Keratinocyte (primary cell): ENCODE data around the gene DLGAP1. TPM values are rescaled to one million over a fixed set of nuclear protein-coding genes. Genes with fewer than 3 reads are reported as not detected.

Experiments used
- DNase-seq: peaks from one replicate; pipeline ENCODE4 v3.0.0-alpha.2; 2011; ENCODE audit warnings: low read depth, missing footprints, low spot score
- FAIRE-seq: peaks from 2 replicates; lab custom pipeline; 2011; peaks lifted over from hg19 to GRCh38; lab: Jason Lieb, UNC
- H2AFZ ChIP-seq: 2 replicates; pipeline ENCODE4 v1.6.0; 2012; ENCODE audit warnings: low read length, control low read depth, inconsistent platforms; ENCODE audit not compliant: control insufficient read depth
- H3K27ac ChIP-seq: 2 replicates; pipeline ENCODE4 v1.5.1; 2011; ENCODE audit warnings: low read length; ENCODE audit not compliant: control insufficient read depth, insufficient read depth
- H3K27me3 ChIP-seq: 3 replicates; pipeline ENCODE4 v1.6.0; 2011; ENCODE audit warnings: low read length; ENCODE audit not compliant: control insufficient read depth, insufficient read depth; ENCODE audit errors: extremely low read depth
- H3K36me3 ChIP-seq, 2 experiments: 2 replicates in 1 of 2; 3 replicates in 1 of 2; pipeline ENCODE4 v1.5.1; 2011; ENCODE audit warnings: low read length in 2 of 2, mild to moderate bottlenecking in 1 of 2; ENCODE audit not compliant: control insufficient read depth in 2 of 2, insufficient read depth in 2 of 2; ENCODE audit errors: extremely low read depth in 1 of 2
- H3K4me1 ChIP-seq: 3 replicates; pipeline ENCODE4 v1.5.1; 2011; ENCODE audit warnings: low read length; ENCODE audit not compliant: control insufficient read depth, insufficient read depth; ENCODE audit errors: extremely low read depth
- H3K4me2 ChIP-seq: 3 replicates; pipeline ENCODE4 v1.6.0; 2011; ENCODE audit warnings: low read depth, low read length; ENCODE audit not compliant: control insufficient read depth, insufficient read depth; ENCODE audit errors: extremely low read depth
- H3K4me3 ChIP-seq, 3 experiments: fragments of 200-600 bp in 1 of 3; sonication (generic) in 1 of 3; 2 replicates in 2 of 3; 3 replicates in 1 of 3; pipeline ENCODE4 v1.5.1; 2011 to 2016; ENCODE audit warnings: low read length in 3 of 3, mild to moderate bottlenecking in 3 of 3, control low read depth in 2 of 3, inconsistent platforms in 1 of 3, low read depth in 1 of 3, mixed read lengths in 1 of 3, mixed run types in 1 of 3, moderate library complexity in 1 of 3; ENCODE audit not compliant: control insufficient read depth in 2 of 3, insufficient read depth in 2 of 3; ENCODE audit errors: extremely low read depth in 1 of 3
- H3K79me2 ChIP-seq: 2 replicates; pipeline ENCODE4 v1.6.0; 2012; ENCODE audit warnings: low read length; ENCODE audit not compliant: control insufficient read depth, insufficient read depth
- H3K9ac ChIP-seq: 3 replicates; pipeline ENCODE4 v1.6.0; 2011; ENCODE audit warnings: low read length; ENCODE audit not compliant: control insufficient read depth, insufficient read depth; ENCODE audit errors: extremely low read depth
- H3K9me1 ChIP-seq: 3 replicates; pipeline ENCODE4 v1.6.0; 2011; ENCODE audit warnings: low read length; ENCODE audit not compliant: control insufficient read depth, insufficient read depth; ENCODE audit errors: extremely low read depth
- H3K9me3 ChIP-seq: 2 replicates; pipeline ENCODE4 v1.5.1; 2012; ENCODE audit warnings: low read depth, low read length; ENCODE audit not compliant: control insufficient read depth
- H4K20me1 ChIP-seq: 3 replicates; pipeline ENCODE4 v1.6.0; 2011; ENCODE audit warnings: low read length; ENCODE audit not compliant: control insufficient read depth, insufficient read depth; ENCODE audit errors: extremely low read depth
- CTCF ChIP-seq, 3 experiments: IDR thresholded peaks in 1 of 3; conservative IDR thresholded peaks in 1 of 3; optimal IDR thresholded peaks in 1 of 3; 2 replicates in 2 of 3; 3 replicates in 1 of 3; pipeline versions ENCODE3 to v1.5.1; 2011; ENCODE audit warnings: low read length in 3 of 3, mild to moderate bottlenecking in 3 of 3, moderate library complexity in 2 of 3, control low read depth in 1 of 3, inconsistent platforms in 1 of 3; ENCODE audit not compliant: insufficient read depth in 2 of 3; ENCODE audit errors: extremely low read depth in 1 of 3
- EZH2 ChIP-seq: IDR thresholded peaks from one replicate; pipeline ENCODE4 v1.6.1; 2012; ENCODE audit warnings: inconsistent platforms, mild to moderate bottlenecking, low read length, moderate library complexity
- dilution Hi-C: fragments of 300-500 bp; cut with MboI; formaldehyde crosslinking; loops from one replicate; pipeline ENCODE4 v1.7.0; 2020; ENCODE audit warnings: low sequenced_read_pairs; ENCODE audit not compliant: extremely low pct_ligation_motif_present
- polyA plus RNA-seq, 5 experiments: library from polyadenylated mRNA; depleted of rRNA in 3 of 5; stranded (reverse) in 3 of 5; stranded (forward) in 1 of 5; unstranded in 1 of 5; fragments of >200 nt; gene quantifications; 1 replicate in 1 of 5; 2 replicates in 3 of 5; 3 replicates in 1 of 5; pipeline versions ENCODE4 v1.2.1 to v1.2.3, GENCODE V29; 2011 to 2012; ENCODE audit warnings: missing spikeins in 2 of 5, low read depth in 1 of 5, low replicate concordance in 1 of 5

The DLGAP1 gene
- polyA plus RNA-seq, 1 donor (not counting 4 experiments of a cell fraction or from before 2014, with no cell fraction given) = not detected

- Histone ChIP-seq H4K20me1 (peaks cover 8% of the 10 kb centered on the region), H3K27me3 (no peaks in the 10 kb centered on the region), H3K4me2 (peak within 1 kb of the TSS; percentile 100), H3K36me3 (peaks cover 0 to 5% of the 10 kb centered on the region in 2 experiments), H3K4me1 (peaks cover 28% of the 10 kb centered on the region), H3K9ac (peak within 1 kb of the TSS; percentile 100), H3K9me3 (no peaks in the 10 kb centered on the region), H3K79me2 (peaks cover 52% of the 10 kb centered on the region), H3K9me1 (no peaks in the 10 kb centered on the region), H2AFZ (no peak within 1 kb of the TSS), H3K27ac (peak within 1 kb of the TSS; percentile 100), H3K4me3 (peak within 1 kb of the TSS; percentile 94 to 100 (median 95))
- dilution Hi-C loops = loop anchor here (5.0 kb wide), 1 partner anchor 58 kb away; no protein-coding TSS in a partner anchor
- DNase-seq (no peak), FAIRE-seq (no peak)
- TF ChIP-seq EZH2 (no peak), CTCF (optimal IDR thresholded peaks at IDR 0.05 in 1 of 3, IDR thresholded peaks at IDR 0.05 in 1 of 3, conservative IDR thresholded peaks at IDR 0.05 in 1 of 3; ENCODE audit: extremely low read depth in 1 of 3, insufficient read depth in 2 of 3, low read length in 3 of 3) (no peak)
Observed at GRCh38 chr18:3450012-3450798, 1004.9 kb downstream of the DLGAP1 start, which contains the start of gene TGIF1. Gene TGIF1 (plus strand): TSS chr18:3450172. CDS start chr18:3450490, 318 bp downstream.

GRCh38 chr18:3449512-3450011 lies 1005.5 kb downstream of the DLGAP1 start:
- FAIRE-seq = no peak
- TF ChIP-seq CTCF (optimal IDR thresholded peaks at IDR 0.05 in 1 of 3, IDR thresholded peaks at IDR 0.05 in 1 of 3, conservative IDR thresholded peaks at IDR 0.05 in 1 of 3; ENCODE audit: extremely low read depth in 1 of 3, insufficient read depth in 2 of 3, low read length in 3 of 3) = no peak
- no peak for TF ChIP-seq EZH2
- Histone ChIP-seq H3K27me3 (no peaks in the 10 kb centered on the region), H3K4me3 (peak overlapping the region; percentile 66 to 95 (median 73)), H4K20me1 (peaks cover 6% of the 10 kb centered on the region), H3K9me3 (no peaks in the 10 kb centered on the region), H3K9me1 (no peaks in the 10 kb centered on the region), H3K4me1 (peaks cover 21% of the 10 kb centered on the region), H3K9ac (peak overlapping the region; percentile 100), H2AFZ (no peak overlapping the region), H3K4me2 (peak overlapping the region; percentile 64), H3K36me3 (peaks cover 0 to 5% of the 10 kb centered on the region in 2 experiments), H3K79me2 (peaks cover 46% of the 10 kb centered on the region), H3K27ac (peak overlapping the region; percentile 100)
- dilution Hi-C loops = loop anchor here (5.0 kb wide), 1 partner anchor 57 kb away; no protein-coding TSS in a partner anchor
- no peak for DNase-seq
